Breast epithelium (tissue), 4 donors: ENCODE results near the gene VPS37D. TPM values are rescaled to one million over a fixed set of nuclear protein-coding genes. Genes with fewer than 3 reads are reported as not detected.
A peak's percentile ranks its signal among the peaks of the same experiment; 100 is the strongest.
"Not testable (repeated sequence)": the region's sequence is repeated elsewhere in the genome, so short reads cannot be mapped to it uniquely, and the experiment has no call there.

Experiments used
- DNase-seq, 2 donors: peaks; one replicate each; pipeline ENCODE4 v3.0.0-alpha.2; 2019; ENCODE audit warnings: low spot score in 2 of 2
- H3K27ac ChIP-seq, 2 donors: fragments of 200-600 bp; sonication (generic) in 1 of 2; one replicate each; pipeline ENCODE4 v1.5.1; 2016 to 2019; ENCODE audit warnings: mild to moderate bottlenecking in 1 of 2
- H3K27me3 ChIP-seq, 2 donors: fragments of 200-600 bp; sonication (generic) in 1 of 2; one replicate each; pipeline versions ENCODE4 v1.5.1 to v1.6.0; 2017 to 2019; ENCODE audit warnings: control low read depth in 1 of 2, mild to moderate bottlenecking in 1 of 2
- H3K36me3 ChIP-seq: fragments of 200-600 bp; one replicate; pipeline ENCODE4 v1.5.1; 2019
- H3K4me1 ChIP-seq, 2 donors: fragments of 200-600 bp; sonication (generic); one replicate each; pipeline ENCODE4 v1.5.1; 2016 to 2019; ENCODE audit warnings: control low read depth in 1 of 2
- H3K4me3 ChIP-seq, 3 donors: fragments of 200-600 bp; sonication (generic); 1 replicate in 2 of 3; 2 replicates in 1 of 3; pipeline ENCODE4 v1.5.1; 2016 to 2019; ENCODE audit warnings: mild to moderate bottlenecking in 3 of 3, moderate library complexity in 2 of 3
- H3K9me3 ChIP-seq, 2 donors: fragments of 200-600 bp; sonication (generic) in 1 of 2; one replicate each; pipeline ENCODE4 v1.5.1; 2016 to 2019; ENCODE audit warnings: control low read depth in 1 of 2
- POLR2A ChIP-seq: fragments of 450-650 bp; IDR thresholded peaks from one replicate; pipeline ENCODE4 v1.6.1; 2016; ENCODE audit warnings: antibody characterized with exemption, mild to moderate bottlenecking, moderate library complexity
- POLR2AphosphoS5 ChIP-seq, 3 donors: sonication (generic); formaldehyde crosslinking; IDR thresholded peaks; one replicate each; pipeline ENCODE4 v1.6.1; 2017; ENCODE audit warnings: antibody characterized with exemption in 3 of 3
- intact Hi-C: fragments of 100-400 bp; cut with DNase I; formaldehyde crosslinking; loops from one replicate; pipeline ENCODE4 v1.15.1; 2023; ENCODE audit warnings: low total_unique reads
- total RNA-seq, 3 donors: library from RNA; depleted of rRNA; stranded (reverse); fragments of >200 nt; gene quantifications; one replicate each; pipeline ENCODE4 v1.1.0, GENCODE V29; 2016
- TF ChIP-seq, protein P1 (sequence below), 3 donors: fragments of 450-650 bp; IDR thresholded peaks; one replicate each; pipeline ENCODE4 v1.5.1; 2016 to 2017; ENCODE audit warnings: antibody characterized with exemption in 3 of 3, mild to moderate bottlenecking in 3 of 3, moderate library complexity in 3 of 3

Gene VPS37D
- total RNA-seq, 3 donors from 2014 or later, result 3.5 to 5.9 (median 3.8) TPM

DNA sequence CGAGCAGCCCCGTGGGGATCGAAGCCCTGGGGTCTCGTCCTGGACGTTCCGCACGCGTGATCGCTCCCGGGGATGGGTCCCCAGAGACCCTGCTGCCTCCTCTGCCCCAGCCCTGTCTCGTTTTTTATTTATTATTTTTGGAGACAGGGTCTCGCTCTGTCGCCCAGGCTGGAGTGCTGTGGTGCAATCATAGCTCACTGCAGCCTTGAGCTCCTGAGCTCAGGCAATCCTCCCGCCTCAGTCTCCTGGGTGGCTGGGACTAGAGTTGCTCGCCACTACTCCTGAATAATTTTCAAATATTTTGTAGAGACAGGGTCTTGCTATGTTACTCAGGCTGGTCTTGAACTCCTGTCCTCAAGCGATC is 52.2 kb downstream of the VPS37D start:
- Histone ChIP-seq H3K36me3 (no peaks in the 10 kb centered on the region), H3K27ac (no peak overlapping the region), H3K27me3 (no peaks in the 10 kb centered on the region), H3K9me3 (no peaks in the 10 kb centered on the region), H3K4me1 (peaks cover 4 to 7% of the 10 kb centered on the region in 2 donors), H3K4me3 (peak overlapping the region; percentile 66 to 91 (median 83))
- TF ChIP-seq POLR2AphosphoS5 (IDR thresholded peaks at IDR 0.05) (no peak), POLR2A (no peak)
- TF ChIP-seq, protein P1, sequence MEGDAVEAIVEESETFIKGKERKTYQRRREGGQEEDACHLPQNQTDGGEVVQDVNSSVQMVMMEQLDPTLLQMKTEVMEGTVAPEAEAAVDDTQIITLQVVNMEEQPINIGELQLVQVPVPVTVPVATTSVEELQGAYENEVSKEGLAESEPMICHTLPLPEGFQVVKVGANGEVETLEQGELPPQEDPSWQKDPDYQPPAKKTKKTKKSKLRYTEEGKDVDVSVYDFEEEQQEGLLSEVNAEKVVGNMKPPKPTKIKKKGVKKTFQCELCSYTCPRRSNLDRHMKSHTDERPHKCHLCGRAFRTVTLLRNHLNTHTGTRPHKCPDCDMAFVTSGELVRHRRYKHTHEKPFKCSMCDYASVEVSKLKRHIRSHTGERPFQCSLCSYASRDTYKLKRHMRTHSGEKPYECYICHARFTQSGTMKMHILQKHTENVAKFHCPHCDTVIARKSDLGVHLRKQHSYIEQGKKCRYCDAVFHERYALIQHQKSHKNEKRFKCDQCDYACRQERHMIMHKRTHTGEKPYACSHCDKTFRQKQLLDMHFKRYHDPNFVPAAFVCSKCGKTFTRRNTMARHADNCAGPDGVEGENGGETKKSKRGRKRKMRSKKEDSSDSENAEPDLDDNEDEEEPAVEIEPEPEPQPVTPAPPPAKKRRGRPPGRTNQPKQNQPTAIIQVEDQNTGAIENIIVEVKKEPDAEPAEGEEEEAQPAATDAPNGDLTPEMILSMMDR (IDR thresholded peaks at IDR 0.05), result no peak
- DNase-seq, result no peak
- intact Hi-C loops, result loop anchor here (10.0 kb wide), 1 partner anchor 115 kb away; no protein-coding TSS in a partner anchor

DNA sequence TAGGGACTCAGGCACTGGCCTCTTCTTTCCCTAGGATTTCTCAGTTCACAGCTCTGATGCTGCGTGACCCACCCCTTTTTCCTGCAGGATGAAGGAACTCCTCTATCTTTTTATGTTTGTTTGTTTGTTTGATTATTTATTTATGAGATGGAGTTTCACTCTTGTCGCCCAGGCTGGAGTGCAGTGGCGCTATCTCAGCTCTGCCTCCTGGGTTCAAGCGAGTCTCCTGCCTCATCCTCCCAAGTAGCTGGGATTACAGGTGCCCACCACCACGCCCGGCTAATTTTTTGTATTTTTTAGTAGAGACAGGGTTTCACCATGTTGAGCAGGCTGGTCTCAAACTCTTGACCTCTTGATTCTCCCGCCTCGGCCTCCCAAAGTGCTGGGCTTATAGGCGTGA is 52.8 kb downstream of the VPS37D start:
- DNase-seq, H3K36me3 ChIP-seq, H3K27me3 ChIP-seq, H3K4me3 ChIP-seq, H3K9me3 ChIP-seq, H3K4me1 ChIP-seq, H3K27ac ChIP-seq: not testable (repeated sequence)
- intact Hi-C loops, result loop anchor here (10.0 kb wide), 1 partner anchor 116 kb away; no protein-coding TSS in a partner anchor

DNA sequence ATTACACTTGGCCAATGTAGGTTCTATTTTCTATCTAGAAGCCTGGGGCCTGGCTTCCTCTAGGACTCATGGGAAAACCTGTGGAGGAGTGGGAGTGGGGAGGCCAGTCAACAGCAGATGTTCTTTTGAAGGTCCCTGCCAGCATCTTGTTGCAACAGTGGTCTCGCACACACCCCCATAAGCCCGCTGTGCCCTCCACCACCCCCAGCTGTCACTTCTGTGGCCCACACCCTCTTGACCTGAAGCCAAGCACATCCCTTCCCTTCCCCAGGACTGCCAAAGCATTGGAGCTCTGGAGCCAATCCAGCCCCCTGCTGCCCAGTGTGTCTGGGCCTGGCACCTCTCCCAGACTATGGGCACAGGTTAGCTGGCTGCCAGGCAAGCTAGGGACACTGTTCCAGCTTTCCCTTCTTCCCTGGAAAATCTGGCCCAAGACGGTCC is 53.8 kb downstream of the VPS37D start:
- Histone ChIP-seq H3K27ac (peak overlapping the region; percentile 10 to 61), H3K27me3 (no peaks in the 10 kb centered on the region), H3K36me3 (no peaks in the 10 kb centered on the region), H3K9me3 (no peaks in the 10 kb centered on the region), H3K4me1 (peaks cover 4 to 7% of the 10 kb centered on the region in 2 donors), H3K4me3 (no peak overlapping the region)
- DNase-seq, result peak; percentile 84 to 85
- intact Hi-C loops, result loop anchor here (10.0 kb wide), 1 partner anchor 117 kb away; no protein-coding TSS in a partner anchor
- TF ChIP-seq, protein P1 (IDR thresholded peaks at IDR 0.05), result no peak
- TF ChIP-seq POLR2AphosphoS5 (IDR thresholded peaks at IDR 0.05) (peak in 1 of 3 donors; percentile 22), POLR2A (no peak)

Other genes with a start within 250 kb of the VPS37D start
- 1 to 10 TPM in 1 of 3 donors, under 1 TPM in 2; 0.44 to 4.3 (median 0.98) TPM for gene FZD9, start 234.1 kb upstream of the VPS37D start, total RNA-seq
- gene BAZ1B, start 145.5 kb upstream of the VPS37D start, total RNA-seq, result 10 to 100 TPM; 53.7 to 57.4 (median 56.3) TPM
- gene BCL7B, start 110.1 kb upstream of the VPS37D start, total RNA-seq, result 10 to 100 TPM; 29.6 to 93.0 (median 40.6) TPM
- 10 to 100 TPM; 31.0 to 39.3 (median 32.1) TPM for gene TBL2, start 89.3 kb upstream of the VPS37D start, total RNA-seq
- gene MLXIPL, start 43.3 kb upstream of the VPS37D start, total RNA-seq, result 100 to 1,000 TPM in 1 of 3 donors, 10 to 100 TPM in 2; 10.4 to 109 (median 21.3) TPM
- gene DNAJC30, start 15.6 kb downstream of the VPS37D start, total RNA-seq, result 1 to 10 TPM; 2.9 to 6.9 (median 4.6) TPM
- gene BUD23, start 15.8 kb downstream of the VPS37D start, total RNA-seq, result 10 to 100 TPM; 39.5 to 49.8 (median 41.0) TPM
- 1 to 10 TPM; 5.9 to 9.5 (median 8.5) TPM for gene STX1A, start 51.8 kb downstream of the VPS37D start, total RNA-seq
- 10 to 100 TPM; 10.9 to 57.8 (median 36.4) TPM for gene ABHD11, start 71.0 kb downstream of the VPS37D start, total RNA-seq
- gene CLDN3, start 102.4 kb downstream of the VPS37D start, total RNA-seq, result 100 to 1,000 TPM in 1 of 3 donors, 10 to 100 TPM in 1, not detected in 1; 81.6 to 137 TPM
- 100 to 1,000 TPM in 2 of 3 donors, 1 to 10 TPM in 1; 3.8 to 379 (median 143) TPM for gene CLDN4, start 163.2 kb downstream of the VPS37D start, total RNA-seq
- 10 to 100 TPM in 1 of 3 donors, 1 to 10 TPM in 2; 1.6 to 10.6 (median 7.0) TPM for gene METTL27, start 174.7 kb downstream of the VPS37D start, total RNA-seq
- not detected for gene TMEM270, start 193.3 kb downstream of the VPS37D start, total RNA-seq